Heart left ventricle (tissue), 13 donors: ENCODE results near the gene EXD3.

Source experiments
- POLR2A ChIP-seq, 2 donors: fragments of 450-650 bp; IDR thresholded peaks; one replicate each; pipeline ENCODE4 v1.6.1; 2017; ENCODE audit warnings: antibody characterized with exemption in 2 of 2, mild to moderate bottlenecking in 2 of 2, moderate library complexity in 2 of 2
- TF ChIP-seq, protein P1 (sequence below), 12 donors: fragments of 200-600 bp; sonication (generic) in 4 of 12; IDR thresholded peaks; one replicate each; pipeline versions ENCODE4 v1.5.0 to v1.8.0; 2018 to 2022; ENCODE audit warnings: antibody characterized with exemption in 12 of 12, mild to moderate bottlenecking in 5 of 12
- donor health status: ischemic (EF 13 %, LVEDD 7.1; RV severe dilation, severe dysfunction).
- donor health status: DM: no; HTN: yes; CAD: no.
- donor health status: DM: no; HTN: no; CAD: no.
- donor health status: ischemic (EF 25% LVEDD 6.9; RV normal size, moderate dysfunction).
- donor health status: ischemic (EF 25% LVEDD 5.7; RV mildly dilated, moderate dysfunction).
- donor health status: ischemic (EF 35%, LVEDD 5.7; RV mildly dilated, moderate dysfunction).
- donor health status: nonischemic (EF 11% LVEDD 7.7; RV severe dilation, severe dysfunction).
- donor health status: DM: yes; HTN: yes; CAD: no.
- donor health status: PGD.
- donor health status: ischemic (EF 29% LVEDD 5.4; RV normal size, mild dysfunction).
- donor health status: nonischemic (EF 23%, LVEDD 6.1; RV moderate dilation, normal function).

DNA sequence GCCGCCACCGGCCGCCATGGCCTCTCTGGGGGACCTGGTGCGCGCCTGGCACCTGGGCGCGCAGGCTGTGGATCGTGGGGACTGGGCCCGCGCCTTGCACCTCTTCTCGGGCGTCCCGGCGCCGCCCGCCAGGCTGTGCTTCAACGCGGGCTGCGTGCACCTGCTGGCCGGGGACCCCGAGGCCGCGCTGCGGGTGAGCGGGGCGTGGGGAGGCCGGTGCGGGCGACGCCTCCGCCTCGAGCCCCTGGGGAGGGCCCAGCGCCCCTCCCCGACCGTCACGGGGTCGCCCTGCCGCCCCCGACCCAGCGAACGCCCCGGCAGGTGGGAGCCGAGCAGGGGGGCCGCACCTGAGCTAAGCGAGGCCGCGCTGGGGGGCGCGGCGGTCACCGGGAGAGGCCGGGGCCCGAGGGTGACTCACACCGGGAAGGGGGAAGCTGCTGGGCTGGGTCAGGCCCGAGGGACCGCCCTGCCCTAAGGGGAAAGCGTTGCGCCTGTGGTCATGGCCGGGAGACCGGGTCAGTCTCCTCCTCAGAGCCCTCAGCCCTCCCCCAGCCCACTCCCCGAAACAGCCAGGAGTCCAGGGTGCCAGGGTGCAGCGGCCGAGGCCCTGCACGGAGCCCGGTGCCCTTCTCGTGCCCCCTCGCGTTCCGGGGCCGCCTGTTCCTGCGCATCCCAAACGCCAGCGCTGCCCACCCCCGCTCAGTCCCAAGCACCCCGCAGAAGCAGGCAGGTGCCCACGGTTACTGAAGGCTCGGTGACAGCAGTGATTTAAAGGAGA is 741 bp upstream of the EXD3 start:
- no peak for TF ChIP-seq POLR2A (IDR thresholded peaks at IDR 0.05)
- TF ChIP-seq, protein P1, sequence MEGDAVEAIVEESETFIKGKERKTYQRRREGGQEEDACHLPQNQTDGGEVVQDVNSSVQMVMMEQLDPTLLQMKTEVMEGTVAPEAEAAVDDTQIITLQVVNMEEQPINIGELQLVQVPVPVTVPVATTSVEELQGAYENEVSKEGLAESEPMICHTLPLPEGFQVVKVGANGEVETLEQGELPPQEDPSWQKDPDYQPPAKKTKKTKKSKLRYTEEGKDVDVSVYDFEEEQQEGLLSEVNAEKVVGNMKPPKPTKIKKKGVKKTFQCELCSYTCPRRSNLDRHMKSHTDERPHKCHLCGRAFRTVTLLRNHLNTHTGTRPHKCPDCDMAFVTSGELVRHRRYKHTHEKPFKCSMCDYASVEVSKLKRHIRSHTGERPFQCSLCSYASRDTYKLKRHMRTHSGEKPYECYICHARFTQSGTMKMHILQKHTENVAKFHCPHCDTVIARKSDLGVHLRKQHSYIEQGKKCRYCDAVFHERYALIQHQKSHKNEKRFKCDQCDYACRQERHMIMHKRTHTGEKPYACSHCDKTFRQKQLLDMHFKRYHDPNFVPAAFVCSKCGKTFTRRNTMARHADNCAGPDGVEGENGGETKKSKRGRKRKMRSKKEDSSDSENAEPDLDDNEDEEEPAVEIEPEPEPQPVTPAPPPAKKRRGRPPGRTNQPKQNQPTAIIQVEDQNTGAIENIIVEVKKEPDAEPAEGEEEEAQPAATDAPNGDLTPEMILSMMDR (IDR thresholded peaks at IDR 0.05) = peak in 5 of 12 donors; percentile 4 to 42 (median 11)
